Head of caudate nucleus (tissue), 42 donors: ENCODE measurements around the gene TTC22.

Experiments used
- DNase-seq, 42 donors: peaks; one replicate each; pipeline versions ENCODE4 v3.0.0 to v3.0.0-alpha.2; 2020 to 2021; ENCODE audit warnings: mixed read lengths in 7 of 42
- intact Hi-C: fragments of 100-400 bp; cut with DNase I; formaldehyde crosslinking; loops from one replicate; pipeline ENCODE4 v1.15.0; 2022

The TTC22 gene

DNA sequence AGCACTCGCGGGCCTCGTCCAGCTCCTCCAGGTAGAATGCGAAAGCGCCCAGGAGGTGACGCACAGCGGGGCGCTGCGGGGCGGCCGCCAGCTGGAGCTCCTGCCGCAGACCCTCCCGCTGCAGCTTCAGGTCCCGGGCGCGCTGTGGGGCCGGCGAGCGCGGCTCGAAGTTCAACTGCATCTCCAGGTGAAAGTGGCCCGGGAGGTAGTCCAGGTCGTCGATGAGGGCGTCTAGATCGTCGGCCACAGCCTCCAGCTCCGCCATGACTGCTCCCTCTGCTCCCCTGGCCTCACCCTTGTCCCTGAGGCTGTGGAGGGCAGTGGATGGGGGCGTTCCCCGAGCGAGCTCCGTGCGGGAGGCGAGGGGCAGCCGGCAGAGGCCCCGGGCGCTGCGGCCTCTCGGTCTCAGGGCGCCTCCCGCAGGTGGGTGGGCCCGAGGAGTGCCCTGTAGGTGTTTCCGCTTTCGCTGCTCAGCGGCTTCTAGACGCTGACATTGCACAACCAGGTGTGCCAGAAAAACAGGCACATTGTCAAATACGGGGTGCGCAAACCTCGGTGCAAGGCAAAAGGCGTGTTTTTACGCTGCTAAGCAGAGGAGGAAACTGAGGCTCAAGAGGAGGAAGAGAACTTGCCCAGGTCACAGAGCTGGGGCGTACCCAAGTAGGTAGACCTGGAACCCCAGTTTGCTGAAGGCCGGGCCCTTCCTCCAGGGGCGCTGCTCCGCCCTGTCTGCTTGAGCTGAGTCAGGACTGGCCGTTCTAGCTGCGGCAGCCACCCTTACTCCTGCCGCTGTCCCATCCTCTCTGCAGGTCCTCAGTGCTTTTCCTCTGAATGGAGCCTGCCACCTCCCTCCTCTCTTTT lies at the start of gene TTC22:
Gene TTC22 (minus strand): TSS at position 425 of the 861 bp plus-strand sequence. CDS start 160 bp downstream, at position 265.
- DNase-seq, result peak in 22 of 42 donors; percentile 22 to 58 (median 46)
- intact Hi-C loops, result no loop called here

DNA sequence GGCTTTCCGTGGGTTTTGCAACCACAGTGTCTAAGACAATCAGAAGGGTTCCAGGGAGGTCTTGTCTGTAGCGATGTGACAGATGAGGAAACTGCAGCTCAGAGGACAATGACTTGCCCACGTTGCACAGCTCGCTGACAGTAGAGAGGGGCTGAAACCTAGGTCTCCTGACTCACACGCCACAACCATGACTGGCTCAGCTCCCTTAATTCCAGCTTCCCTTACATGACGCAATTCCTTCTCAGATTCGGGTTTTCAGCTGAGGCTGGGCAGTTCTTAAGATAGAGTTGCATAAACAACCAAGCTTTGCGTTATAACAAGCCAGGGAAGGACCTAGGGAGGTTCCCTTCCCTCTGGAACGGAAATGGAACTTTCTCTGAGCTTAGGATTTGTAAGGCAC lies 49.6 kb upstream of the TTC22 start:
- intact Hi-C loops, result no loop called here
- DNase-seq, result no peak

DNA sequence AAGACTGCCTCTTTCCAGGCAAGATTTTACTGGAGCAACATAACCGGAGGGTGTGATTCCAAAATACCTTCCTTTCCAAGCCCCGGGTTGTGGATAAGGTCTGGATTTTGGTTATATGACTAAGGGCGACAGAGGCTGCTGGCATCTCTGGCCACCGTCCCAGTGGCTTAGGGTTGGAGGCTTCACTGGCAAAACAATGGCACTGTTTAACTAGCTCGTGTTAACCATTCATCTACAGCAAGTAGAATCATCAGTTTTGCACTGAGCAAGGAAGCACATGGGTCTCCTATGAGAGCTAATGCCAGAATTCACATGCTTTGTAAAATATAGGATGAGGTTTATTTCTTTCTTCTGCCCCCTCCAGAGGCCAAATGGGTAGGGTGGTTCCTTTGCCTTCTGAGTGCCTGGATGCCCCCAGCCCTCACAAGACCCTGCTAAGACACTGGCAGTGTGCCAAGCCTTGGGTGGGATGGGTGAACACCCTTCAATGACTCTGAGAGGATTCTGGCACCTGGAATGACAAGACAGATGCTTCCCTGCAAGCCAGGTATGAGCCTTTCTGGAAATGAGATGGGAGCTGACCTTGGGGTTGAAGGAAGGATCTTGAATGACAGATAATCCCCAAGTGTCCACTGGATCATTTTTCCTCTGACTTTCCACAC lies 49.1 kb upstream of the TTC22 start:
- intact Hi-C loops, result no loop called here
- peak in 7 of 42 donors; percentile 22 to 66 (median 46) for DNase-seq

DNA sequence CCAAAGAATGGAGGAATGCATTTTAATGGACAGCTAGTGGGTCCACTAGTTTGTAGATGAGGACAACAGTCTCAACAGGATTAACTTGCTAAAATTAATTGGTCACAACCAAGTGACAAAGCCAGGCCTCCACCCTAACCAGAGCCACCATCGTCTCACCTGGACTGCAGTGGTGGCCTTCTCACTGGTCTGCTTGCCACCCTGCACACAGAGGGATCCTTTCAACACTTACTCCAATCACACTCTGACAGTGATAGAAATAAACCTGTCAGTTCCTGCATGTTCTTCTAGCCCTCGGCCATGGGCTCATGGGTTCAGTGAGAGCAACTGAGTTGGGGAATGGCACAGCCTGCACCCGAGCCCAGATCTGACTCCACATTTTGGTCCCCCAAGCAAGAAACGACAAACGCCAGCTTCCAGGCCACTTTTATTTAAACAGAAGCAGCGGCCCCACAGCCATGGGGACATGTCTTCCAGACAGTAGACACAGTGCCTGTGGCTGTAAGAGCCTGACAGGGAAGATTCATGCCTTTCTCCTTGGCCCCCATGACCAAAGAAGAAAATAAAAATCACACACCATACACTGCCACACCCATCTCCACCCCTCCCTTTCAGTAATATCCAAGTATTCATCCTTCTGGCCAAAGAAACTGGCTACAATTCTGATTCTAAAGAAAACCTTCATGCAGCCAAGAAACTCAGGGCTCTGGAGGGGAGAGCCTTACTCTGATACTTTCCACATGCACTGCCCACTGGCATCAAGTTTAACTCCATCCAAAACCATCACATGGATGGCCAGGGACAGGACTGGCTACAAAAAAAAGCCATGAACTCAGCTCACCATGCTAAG lies 48.3 kb upstream of the TTC22 start:
- intact Hi-C loops, result no loop called here
- DNase-seq, result peak in 1 of 42 donors; percentile 1

DNA sequence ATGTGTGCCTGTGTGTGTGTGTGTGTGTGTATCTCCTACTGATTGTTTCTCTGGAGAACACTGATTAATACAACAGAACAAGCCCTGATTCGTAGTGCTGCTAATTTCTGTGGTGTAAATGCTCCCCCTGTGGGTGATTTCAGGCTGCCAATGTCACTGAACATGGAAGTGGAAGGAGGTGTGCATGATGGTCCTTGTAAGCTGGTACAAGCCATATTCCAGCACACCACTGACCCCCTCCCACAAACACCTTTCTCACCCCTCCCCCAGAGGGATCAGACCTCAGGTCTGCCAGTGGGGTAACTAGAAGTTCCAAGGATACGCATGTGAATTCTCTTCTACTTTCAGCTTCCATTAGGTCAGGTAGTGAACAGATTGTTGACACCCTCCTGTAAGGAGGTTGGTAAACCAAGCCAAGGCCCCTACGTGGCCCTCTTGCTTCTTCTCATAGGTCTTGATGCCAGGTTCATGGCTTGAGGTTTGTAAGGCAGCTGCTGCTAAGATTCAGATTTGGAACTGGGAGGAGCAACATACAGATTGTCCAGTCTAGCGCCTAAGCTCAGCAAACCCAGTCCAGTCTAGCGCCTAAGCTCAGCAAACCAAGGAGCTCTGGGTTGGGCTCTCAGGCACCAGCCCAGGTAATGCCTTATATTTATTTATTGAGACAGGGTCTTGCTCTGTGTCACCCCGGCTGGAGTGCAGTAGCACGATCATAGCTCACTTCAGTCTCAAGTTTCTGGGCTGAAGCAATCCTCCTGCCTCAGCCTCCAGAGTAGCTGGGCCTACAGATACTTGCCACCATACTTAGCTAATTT lies 47.2 kb upstream of the TTC22 start:
- intact Hi-C loops, result no loop called here
- DNase-seq, result peak in 1 of 42 donors; percentile 26

DNA sequence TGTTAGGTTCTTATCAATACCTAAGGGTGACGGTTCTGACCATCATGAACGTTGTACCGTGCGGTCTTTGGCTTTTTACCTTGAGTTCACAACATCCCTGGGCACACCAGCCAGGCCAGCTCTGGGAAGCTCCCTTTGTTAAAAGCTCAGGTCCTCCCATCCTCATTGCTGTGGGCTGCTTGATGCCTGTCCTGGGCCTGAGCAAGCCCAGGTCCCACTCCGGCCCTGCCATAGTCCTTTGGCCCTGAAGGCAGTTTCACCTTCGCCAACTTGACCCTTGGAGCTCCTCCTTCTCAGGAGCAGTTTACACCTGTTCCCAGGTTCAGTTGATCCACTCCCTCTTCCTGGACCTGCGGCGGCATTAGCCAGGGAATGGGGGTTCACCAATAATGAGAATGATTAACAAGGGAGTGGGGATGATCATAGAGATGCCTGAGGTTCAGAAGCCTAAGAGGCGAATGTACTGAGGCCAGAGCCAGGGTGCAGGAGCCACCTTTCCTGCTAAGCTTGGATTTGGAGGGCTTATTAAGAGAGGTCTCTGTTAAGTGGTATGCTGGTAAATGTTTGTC lies 45.7 kb upstream of the TTC22 start:
- intact Hi-C loops, result no loop called here
- peak in 2 of 42 donors; percentile 9 to 34 for DNase-seq

DNA sequence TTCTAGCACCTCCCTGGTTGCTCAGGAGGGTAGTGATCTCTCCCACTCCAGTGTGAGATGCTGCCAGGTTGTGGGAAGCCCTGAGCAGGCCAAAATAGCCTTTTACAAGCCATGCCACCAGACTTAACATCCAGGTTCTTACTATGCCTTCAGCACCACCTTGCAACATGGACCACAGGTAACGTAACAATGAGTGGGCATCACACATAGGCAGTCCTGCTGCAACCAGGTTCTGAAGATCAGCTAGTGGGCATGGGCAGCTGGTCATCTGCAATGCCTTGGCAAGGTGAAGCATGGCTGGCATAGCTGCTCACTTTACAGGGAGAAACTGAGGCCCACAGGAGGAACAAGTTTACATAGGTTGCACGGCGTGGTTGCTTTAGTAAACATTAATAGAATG lies 45.2 kb upstream of the TTC22 start:
- DNase-seq, result peak in 3 of 42 donors; percentile 3 to 36 (median 14)
- intact Hi-C loops, result no loop called here

DNA sequence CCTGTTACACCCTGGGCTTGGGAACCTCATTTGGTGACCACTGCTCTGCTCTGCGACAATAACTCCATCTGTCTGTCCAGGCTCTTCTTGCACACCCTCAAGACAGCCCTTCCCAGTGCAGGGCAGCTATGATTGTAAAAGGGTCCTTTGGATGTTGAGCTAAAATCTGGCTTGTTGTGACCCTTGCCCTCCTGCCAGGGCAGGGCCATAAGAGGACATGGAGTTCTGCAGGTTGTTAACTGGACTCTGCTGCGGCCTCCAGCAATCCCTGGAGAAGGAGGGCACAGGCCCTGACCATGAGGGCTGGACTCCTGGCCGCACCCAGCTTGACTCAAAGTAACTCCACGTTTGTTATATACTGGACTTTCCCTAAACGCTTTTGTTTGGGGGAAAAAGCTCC lies 44.6 kb upstream of the TTC22 start:
- peak in 2 of 42 donors; percentile 18 to 30 for DNase-seq

DNA sequence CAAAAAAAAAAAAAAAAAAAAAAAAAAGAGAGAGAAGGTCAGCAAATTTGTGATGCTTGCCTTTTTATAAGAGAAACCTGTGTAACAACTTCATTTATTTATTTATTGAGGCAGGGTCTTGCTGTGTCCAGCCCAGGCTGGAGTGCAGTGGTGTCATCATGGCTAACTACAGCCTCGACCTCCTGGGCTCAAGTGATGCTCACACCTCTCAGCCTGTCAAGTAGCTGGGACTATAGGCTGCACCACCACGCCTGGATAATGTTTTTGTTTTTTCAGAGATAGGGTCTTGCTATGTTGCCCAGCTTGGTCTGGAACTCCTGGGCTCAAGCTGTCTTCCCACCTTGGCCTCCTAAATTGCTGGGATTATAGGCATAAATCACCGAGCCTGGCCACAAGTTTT lies 43.4 kb upstream of the TTC22 start:
- DNase-seq, result peak in 3 of 42 donors; percentile 0 to 31 (median 30)
- intact Hi-C loops, result no loop called here

More for the DNA sequence above, 44.6 kb upstream of the TTC22 start:
- intact Hi-C loops, result no loop called here

DNA sequence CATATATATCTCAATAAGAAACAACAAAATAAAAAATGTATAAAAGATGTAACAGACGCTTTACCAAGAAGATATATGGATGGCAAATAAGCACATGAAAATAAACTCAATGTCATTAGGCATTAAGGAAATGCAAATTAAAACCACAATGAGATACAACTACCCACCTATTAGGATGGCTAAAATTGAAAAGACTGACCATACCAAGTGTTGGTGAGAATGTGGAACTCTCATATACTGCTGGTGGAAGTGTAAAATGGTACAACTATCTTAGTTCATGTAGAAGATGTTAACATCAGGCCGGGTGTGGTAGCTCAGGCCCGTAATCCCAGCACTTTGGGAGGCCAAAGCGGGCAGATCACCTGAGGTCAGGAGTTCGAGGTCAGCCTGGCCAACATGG lies 42.3 kb upstream of the TTC22 start:
- intact Hi-C loops, result no loop called here
- peak in 1 of 42 donors; percentile 2 for DNase-seq

DNA sequence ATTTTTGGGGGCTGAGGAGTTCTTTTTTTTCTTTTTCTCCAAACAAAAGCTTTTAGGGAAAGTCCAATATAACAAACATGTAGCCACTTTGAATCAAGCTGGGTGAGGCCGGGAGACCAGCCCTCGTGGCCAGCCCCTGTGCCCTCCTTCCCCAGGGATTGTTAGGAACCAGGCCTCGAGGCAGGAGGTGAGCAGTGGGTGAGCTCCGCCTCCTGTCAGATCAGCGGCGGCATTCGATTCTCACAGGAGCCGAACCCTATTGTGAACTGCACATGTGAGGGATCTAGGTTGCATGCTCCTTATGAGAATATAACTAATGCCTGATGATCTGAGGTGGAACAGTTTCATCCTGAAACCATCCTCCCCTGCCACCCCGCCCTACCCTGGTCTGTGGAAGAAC lies 41.8 kb upstream of the TTC22 start:
- intact Hi-C loops, result no loop called here
- peak in 4 of 42 donors; percentile 9 to 44 (median 30) for DNase-seq

DNA sequence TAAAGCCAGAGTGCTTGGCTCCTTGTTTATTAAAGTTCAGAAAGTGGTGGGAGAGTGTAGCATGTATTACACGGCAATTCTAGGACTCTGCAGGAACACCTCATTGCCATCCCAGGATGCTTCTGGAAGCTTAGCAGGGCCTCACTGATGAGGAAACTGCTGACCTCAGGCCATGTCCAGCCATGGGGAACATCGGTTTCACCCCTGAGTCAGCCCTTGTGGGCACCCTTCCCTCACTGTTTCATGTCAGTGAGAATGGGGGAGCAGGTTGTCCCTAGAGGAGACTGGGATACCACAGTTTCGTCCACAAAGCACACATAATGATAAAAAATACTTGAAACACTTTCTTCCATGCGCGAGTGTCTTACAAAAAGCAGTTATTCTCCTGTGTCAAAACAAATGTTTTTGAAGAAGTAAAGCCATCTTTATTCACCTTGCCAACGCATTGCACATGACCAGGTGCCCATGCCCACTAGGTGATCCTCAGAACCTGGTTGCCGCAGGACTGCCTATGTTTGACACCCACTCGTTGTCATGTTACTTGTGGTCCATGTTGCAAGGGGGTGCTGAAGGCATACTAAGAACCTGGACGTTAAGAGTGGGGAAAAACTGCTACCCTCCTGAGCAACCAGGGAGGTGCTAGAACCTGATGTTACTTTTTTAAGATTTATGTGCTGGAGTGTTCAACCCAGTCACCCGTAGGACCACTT lies 41.2 kb upstream of the TTC22 start:
- DNase-seq, result peak in 3 of 42 donors; percentile 20 to 34 (median 23)
- intact Hi-C loops, result no loop called here

DNA sequence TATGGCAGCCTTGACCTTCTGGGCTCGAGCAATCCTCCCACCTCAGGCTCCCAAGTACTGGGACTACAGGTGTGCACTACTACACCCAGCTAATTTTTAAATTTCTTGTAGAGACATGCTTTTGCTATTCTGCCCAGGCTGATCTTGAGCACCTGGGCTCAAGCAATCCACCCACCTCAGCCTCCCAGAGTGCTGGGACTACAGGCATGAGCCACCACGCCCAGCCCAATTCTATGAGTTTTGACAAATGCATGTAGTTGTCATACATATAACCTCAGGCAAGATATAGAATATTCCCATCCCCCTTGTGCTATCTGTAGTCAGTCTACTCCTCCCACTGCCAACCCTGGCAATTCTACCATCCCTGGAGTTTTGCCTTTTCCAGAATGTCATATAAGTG lies 38.7 kb upstream of the TTC22 start:
- intact Hi-C loops, result no loop called here

DNA sequence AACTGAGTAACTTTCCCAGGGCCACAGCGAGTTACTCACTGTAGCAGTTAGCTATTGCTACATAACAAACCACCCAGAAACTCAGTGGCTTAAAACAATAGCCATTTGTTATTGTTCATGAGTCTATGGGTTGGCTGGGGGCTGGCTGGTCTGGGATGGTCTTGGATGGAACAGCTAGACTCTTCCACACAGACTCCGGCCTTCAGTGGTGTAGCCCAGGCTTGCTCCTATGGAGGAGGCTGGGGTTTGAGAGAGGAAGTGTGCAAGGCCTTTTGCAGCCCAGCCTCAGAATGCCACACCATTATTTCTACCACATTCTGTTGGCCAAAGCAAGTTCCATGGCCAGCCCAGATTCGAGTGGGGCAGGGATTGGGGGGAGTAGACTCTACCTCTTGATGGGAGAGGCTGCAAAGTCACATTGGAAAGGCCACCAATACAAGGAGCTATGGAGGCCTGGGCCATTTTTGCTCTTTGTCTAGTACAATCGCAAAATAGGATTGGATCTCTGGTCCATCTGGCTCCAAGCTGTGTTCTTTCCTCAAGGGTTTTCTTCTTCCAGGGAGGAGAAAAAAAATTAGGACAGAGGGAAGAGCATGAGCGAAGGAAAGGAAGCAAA lies 37.5 kb upstream of the TTC22 start:
- peak in 3 of 42 donors; percentile 16 to 33 (median 16) for DNase-seq
- intact Hi-C loops, result no loop called here

More for the DNA sequence above, 38.7 kb upstream of the TTC22 start:
- DNase-seq, result peak in 7 of 42 donors; percentile 23 to 56 (median 34)

DNA sequence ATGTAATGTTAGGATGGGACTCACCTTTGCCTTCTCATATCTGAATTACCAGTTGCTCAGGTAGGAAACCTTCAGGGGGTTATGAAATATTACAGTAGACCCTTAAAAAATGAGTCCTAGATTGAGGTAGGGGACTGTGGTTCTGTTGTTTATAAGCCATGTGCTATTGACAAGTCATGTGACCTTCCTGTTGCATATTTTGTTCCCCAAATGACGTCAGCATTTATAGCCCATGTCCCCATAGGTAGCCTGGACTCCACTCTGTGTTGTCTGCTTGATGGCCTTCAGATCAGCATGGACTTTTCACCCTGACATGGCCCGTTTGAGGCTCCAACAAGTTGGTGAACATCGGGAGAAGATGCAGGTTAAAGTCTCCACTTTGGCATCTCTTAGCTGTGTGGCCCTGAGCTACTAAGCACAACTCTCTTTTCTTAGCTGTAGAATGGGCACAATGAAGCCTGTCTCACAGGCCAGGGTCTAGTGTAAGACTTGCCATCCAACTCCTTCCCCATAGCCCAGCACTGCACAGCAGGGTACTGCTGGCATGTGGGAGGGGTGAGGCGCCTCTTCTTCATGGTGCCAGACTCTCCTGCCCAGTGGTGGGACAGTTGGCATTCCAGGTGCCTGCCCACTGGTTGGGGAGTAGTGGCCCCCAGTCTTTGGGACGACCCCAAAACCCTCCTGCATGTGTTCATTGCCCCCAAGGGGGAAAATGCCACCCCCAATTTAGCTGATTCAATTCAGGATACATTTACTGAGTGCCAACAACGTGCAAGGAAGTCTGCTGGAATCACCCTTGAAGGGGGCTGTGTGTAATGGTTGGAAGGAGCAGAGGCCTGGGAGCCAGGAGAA lies 36.1 kb upstream of the TTC22 start:
- intact Hi-C loops, result no loop called here
- peak in 3 of 42 donors; percentile 9 to 29 (median 27) for DNase-seq

DNA sequence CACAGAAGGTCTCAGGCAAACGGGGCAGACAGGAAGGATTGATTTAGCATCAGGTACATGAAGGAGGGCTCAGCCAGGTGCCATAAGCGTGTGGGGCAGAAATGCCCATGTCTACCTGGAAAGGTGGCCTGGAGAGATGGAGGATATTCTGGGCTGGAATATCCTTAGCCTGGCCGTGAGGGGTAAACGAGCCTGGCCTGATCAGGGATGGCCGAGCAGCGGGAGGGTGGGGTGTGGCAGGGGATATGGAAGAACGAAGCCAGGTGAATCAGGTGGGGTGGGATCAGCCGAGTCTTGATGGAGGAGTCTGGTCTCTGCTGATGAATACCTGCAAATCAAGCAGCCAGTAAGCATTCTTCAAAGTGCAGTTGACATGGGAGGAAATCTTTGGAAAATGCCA lies 35.5 kb upstream of the TTC22 start:
- DNase-seq, result peak in 3 of 42 donors; percentile 7 to 32 (median 17)
- intact Hi-C loops, result no loop called here
